ENCODE measurements around the gene PHACTR1. TPM values are rescaled to one million over a fixed set of nuclear protein-coding genes. Genes with fewer than 3 reads are reported as not detected.

The PHACTR1 gene
- total RNA-seq, 2 experiments from 2014 or later, result 0.11 TPM; not detected in 1

GRCh38 chr6:12968290-12968689, 251.7 kb downstream of the PHACTR1 start:
- DNase-seq, result no peak
- no peak overlapping the region for H3K27ac Mint-ChIP-seq
- peaks cover 13% of the 10 kb centered on the region for H3K27me3 Mint-ChIP-seq
- CTCF ChIA-PET, result no interaction called here
- H3K4me1 Mint-ChIP-seq (ENCODE audit: low read depth), result no peaks in the 10 kb centered on the region
- H3K36me3 Mint-ChIP-seq (ENCODE audit: low read depth), result no peaks in the 10 kb centered on the region
- H3K9me3 Mint-ChIP-seq, result no peaks in the 10 kb centered on the region
- no peak for TF ChIP-seq CTCF (IDR thresholded peaks at IDR 0.05)
- POLR2A ChIA-PET, result interaction anchor here (0.8 kb wide), 1 partner anchor 18 kb away, joined by 3 read pairs; no protein-coding TSS in a partner anchor
- ATAC-seq, result no peak
- intact Hi-C loops (cut with micrococcal nuclease), result loop anchor here (10.0 kb wide), 1 partner anchor 57 kb away; no protein-coding TSS in a partner anchor
- no peak overlapping the region for H3K4me3 Mint-ChIP-seq

GRCh38 chr6:12968839-12969558, 252.4 kb downstream of the PHACTR1 start:
- no peak overlapping the region for H3K4me3 Mint-ChIP-seq
- ChIA-PET CTCF (interaction anchor here (0.8 kb wide), 1 partner anchor 13 kb away, joined by 3 read pairs; no protein-coding TSS in a partner anchor), POLR2A (interaction anchor here (0.8 kb wide), 1 partner anchor 18 kb away, joined by 3 read pairs; no protein-coding TSS in a partner anchor)
- ATAC-seq (no peak), DNase-seq (no peak)
- H3K9me3 Mint-ChIP-seq, result no peaks in the 10 kb centered on the region
- intact Hi-C loops (cut with micrococcal nuclease), result loop anchor here (10.0 kb wide), 1 partner anchor 56 kb away; no protein-coding TSS in a partner anchor
- no peak for TF ChIP-seq CTCF (IDR thresholded peaks at IDR 0.05)
- no peaks in the 10 kb centered on the region for H3K4me1 Mint-ChIP-seq (ENCODE audit: low read depth)
- peaks cover 16% of the 10 kb centered on the region for H3K27me3 Mint-ChIP-seq
- H3K36me3 Mint-ChIP-seq (ENCODE audit: low read depth), result no peaks in the 10 kb centered on the region
- no peak overlapping the region for H3K27ac Mint-ChIP-seq

GRCh38 chr6:12969966-12970365, 253.4 kb downstream of the PHACTR1 start:
- ChIA-PET CTCF (no interaction called here), POLR2A (no interaction called here)
- ATAC-seq (no peak), DNase-seq (no peak)
- no peaks in the 10 kb centered on the region for H3K36me3 Mint-ChIP-seq (ENCODE audit: low read depth)
- no peak overlapping the region for H3K27ac Mint-ChIP-seq
- no peak overlapping the region for H3K4me3 Mint-ChIP-seq
- H3K4me1 Mint-ChIP-seq (ENCODE audit: low read depth), result no peaks in the 10 kb centered on the region
- intact Hi-C loops (cut with micrococcal nuclease), result loop anchor here (10.0 kb wide), 1 partner anchor 55 kb away; no protein-coding TSS in a partner anchor
- peaks cover 11% of the 10 kb centered on the region for H3K27me3 Mint-ChIP-seq
- no peak for TF ChIP-seq CTCF (IDR thresholded peaks at IDR 0.05)
- no peaks in the 10 kb centered on the region for H3K9me3 Mint-ChIP-seq

- Mint-ChIP-seq H3K27me3 (peaks cover 7% of the 10 kb centered on the region), H3K4me3 (no peak overlapping the region), H3K27ac (no peak overlapping the region), H3K36me3 (ENCODE audit: low read depth) (no peaks in the 10 kb centered on the region), H3K4me1 (ENCODE audit: low read depth) (no peaks in the 10 kb centered on the region), H3K9me3 (no peaks in the 10 kb centered on the region)
- TF ChIP-seq CTCF (IDR thresholded peaks at IDR 0.05), result no peak
- CTCF ChIA-PET, result no interaction called here
- ATAC-seq (no peak), DNase-seq (no peak)
- intact Hi-C loops (cut with micrococcal nuclease), result no loop called here
- POLR2A ChIA-PET, result no interaction called here
Observed at GRCh38 chr6:12973386-12973785, 256.8 kb downstream of the PHACTR1 start.

GRCh38 chr6:12974551-12974950, 258.0 kb downstream of the PHACTR1 start:
- ATAC-seq, result no peak
- no peak overlapping the region for H3K4me3 Mint-ChIP-seq
- no peaks in the 10 kb centered on the region for H3K9me3 Mint-ChIP-seq
- ChIA-PET POLR2A (no interaction called here), CTCF (no interaction called here)
- no peak for DNase-seq
- TF ChIP-seq CTCF (IDR thresholded peaks at IDR 0.05), result no peak
- H3K36me3 Mint-ChIP-seq (ENCODE audit: low read depth), result no peaks in the 10 kb centered on the region
- peaks cover 5% of the 10 kb centered on the region for H3K27me3 Mint-ChIP-seq
- H3K4me1 Mint-ChIP-seq (ENCODE audit: low read depth), result no peaks in the 10 kb centered on the region
- no peak overlapping the region for H3K27ac Mint-ChIP-seq
- intact Hi-C loops (cut with micrococcal nuclease), result no loop called here
